Measurements from ENCODE around the gene THBS2. TPM values are rescaled to one million over a fixed set of nuclear protein-coding genes. Genes with fewer than 3 reads are reported as not detected.
"Not testable (repeated sequence)": the region's sequence is repeated elsewhere in the genome, so short reads cannot be mapped to it uniquely, and the experiment has no call there.

The THBS2 gene
- total RNA-seq, 1 experiment from 2014 or later = 93.5 TPM

- no peak for DNase-seq (ENCODE audit: low read depth)
Observed at GRCh38 chr6:169271877-169272216, 18.2 kb upstream of the THBS2 start.

DNA sequence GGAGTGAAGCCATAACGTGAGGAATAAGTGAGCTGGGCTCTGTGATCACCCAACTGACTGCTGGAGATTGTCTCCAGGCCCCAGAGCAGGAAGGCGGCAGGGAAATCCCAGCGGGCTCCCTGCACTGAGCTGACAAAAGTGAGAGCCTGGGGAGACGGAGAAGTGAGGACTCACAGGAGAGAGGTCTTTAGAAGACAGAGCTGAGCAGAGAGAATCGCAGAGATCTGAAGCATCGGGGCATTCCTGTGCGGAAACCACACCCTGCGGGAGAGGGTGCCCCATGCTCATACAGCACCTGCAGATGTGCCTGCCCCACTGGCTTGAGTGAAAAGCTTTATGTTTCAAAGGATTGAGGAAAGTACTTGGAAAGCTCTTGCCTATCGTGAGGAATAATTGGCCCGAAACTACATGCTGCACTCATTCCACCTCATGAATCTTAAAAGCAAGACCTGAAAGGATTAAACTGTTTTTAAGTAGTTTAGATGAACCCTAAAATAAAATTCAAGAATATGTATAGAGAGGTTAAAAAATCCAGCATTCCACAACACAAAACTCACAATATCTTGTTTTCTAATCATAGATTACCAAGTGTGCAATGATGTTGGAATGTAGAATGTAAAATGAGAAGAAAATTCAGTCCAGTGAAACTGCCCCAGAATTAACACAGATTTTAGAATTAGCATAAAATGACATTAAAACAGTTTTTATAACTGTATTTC lies 17.7 kb upstream of the THBS2 start:
- no peak for DNase-seq (ENCODE audit: low read depth)

GRCh38 chr6:169270077-169270380 lies 16.4 kb upstream of the THBS2 start:
- DNase-seq (ENCODE audit: low read depth) = not testable (repeated sequence)

DNA sequence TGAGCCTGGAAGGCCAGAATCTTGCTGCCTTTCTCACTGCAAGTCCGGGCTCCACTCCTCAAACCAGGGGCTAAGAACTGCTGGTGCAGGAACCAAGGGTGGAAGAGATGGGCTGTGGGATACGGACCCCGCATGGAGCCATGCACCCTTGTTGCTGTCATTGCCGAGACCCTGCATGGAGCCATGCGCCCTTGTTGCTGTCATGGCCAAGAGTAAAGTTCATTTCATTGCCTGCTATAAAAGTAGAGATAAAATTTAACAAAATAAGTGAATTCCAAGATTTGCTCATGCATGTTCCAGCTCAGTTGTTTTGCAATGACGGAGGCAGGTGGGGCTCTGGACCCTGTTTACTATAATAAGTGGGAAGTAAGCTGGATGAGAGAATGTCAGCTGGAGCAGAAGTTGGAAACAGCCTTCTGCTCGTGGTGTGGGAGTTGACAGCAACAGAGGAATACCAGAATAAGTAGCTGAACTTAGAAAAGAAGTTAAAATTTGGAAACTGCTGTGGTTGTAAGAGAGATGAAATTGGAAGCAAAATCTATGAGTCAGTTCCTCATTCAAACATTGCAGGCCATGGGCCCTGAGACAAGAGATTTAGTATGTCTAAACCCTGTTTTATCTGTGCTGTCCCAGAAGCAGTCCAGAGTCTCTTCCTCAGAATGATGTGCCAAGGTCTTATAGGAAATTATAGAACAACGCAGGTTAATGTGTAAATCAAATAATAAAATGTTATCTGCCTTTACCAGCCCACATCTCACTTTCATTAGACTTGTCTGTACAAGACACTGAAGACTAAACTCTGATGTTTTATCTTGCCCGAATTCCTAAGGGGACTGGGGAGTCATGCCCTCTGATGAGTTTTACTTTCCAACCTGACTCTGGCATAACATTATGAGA lies 15.8 kb upstream of the THBS2 start:
- no peak for DNase-seq (ENCODE audit: low read depth)

- DNase-seq (ENCODE audit: low read depth) = no peak
Observed at GRCh38 chr6:169268276-169268675, 14.6 kb upstream of the THBS2 start.

GRCh38 chr6:169266746-169267591 lies 13.3 kb upstream of the THBS2 start:
- peak; percentile 52 for DNase-seq (ENCODE audit: low read depth)

DNA sequence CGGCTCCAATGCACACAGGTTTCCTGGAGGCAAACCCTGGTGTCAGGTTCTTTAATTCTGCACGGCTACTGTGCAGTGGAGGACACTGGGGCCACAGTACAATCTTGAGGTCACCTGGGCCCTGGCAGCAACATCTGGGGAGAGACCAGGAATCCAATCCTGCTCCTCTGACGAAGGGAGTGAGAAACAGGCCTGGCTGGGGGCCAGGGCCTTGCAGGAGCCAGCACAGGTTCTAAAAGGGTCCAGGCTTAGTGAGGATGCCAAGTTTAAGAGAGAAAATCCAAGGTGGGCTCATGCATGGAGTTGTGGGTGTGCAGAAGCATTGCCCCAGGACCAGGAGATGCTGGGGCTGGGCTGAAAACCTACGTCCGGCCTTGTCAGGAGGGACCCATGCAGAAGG lies 12.6 kb upstream of the THBS2 start:
- DNase-seq (ENCODE audit: low read depth) = no peak

- DNase-seq (ENCODE audit: low read depth) = no peak
Observed at GRCh38 chr6:169265486-169266131, 12.0 kb upstream of the THBS2 start.

DNA sequence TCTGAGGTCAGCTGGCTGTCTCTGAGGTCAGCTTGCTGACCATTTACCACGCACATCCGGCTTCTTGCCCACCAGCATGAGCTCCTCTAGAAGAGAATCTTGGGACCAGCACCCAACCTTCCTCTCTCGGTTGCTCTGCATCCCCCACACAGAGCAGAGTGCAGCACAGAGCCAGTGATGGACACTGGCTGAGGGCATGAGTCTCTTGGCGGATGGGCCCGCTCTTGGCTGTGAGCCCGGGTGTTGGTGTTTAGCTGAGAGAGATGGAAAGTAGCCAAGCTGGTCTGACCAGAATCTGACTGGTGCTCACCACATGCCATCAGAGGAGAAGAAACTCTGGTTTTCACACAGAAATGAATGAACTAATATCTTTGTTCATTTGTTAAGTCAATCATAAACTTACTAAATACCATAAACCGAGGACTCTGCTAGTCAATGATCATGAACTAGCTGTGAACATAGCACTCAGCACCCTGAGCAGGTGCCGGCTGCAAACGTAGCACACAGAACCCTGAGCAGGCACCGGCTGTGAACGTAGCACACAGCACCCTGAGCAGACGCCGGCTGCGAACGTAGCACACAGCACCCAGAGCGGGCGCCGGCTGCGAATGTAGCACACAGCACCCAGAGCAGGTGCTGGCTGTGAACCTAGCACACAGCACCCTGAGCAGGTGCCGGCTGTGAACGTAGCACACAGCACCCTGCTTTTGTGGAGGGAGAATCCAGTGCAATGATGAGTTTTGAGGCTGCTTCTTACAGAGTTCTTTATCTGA lies 10.4 kb upstream of the THBS2 start:
- peak; percentile 95 for DNase-seq (ENCODE audit: low read depth)

DNA sequence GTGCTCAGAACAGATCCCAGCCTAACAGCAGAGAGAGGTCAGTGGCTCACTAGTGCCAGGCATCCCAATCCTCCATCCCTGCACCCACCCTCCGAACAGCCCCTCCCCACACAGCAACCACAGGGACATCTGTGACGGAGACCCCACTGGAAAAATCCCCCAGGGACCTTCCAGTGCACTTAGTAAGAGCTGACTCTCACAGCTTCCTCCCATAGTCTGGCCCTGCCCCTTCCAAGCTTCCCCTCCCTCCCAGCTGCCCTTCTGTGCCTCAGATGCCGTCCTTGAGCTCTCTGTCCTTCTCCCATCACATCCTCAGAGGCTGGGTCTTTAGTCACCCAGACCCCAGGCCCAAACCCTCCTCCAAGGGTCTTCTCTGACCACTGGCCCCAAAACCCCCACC lies 9.7 kb upstream of the THBS2 start:
- peak; percentile 65 for DNase-seq (ENCODE audit: low read depth)

DNA sequence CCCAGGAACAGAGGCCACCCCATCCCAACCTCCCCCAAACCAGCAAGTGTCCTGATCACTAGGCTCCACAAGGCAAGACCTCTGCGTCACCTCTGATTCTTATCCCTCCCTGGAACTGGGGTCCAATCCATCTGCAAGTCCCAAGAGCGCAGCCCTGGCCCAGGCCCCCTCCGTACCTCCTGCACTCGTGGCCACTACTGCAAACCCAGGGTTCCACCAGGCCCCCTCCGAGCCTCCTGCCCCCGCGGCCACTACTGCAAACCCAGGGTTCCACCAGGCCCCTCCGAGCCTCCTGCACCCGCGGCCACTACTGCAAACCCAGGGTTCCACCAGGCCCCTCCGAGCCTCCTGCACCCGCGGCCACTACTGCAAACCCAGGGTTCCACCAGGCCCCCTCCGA lies 9.0 kb upstream of the THBS2 start:
- DNase-seq (ENCODE audit: low read depth) = not testable (repeated sequence)

DNA sequence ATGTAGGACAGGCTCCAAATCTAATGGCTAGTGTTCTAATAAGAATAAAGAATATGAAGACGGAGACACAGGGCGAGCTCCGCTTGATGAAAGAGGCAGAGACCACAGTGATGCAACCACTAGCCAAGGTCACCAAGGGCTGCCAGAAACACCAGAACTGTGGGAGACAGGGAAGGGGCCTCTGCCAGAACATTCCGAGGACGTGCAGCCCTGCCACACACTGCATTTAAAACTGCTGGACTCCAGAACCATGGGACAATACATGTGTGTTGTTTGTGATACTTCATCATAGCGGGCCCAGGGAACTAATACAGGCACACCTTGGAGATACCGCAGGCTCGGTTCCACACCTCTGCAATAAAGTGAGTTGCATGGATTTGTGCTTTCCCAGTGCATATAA lies 2.9 kb upstream of the THBS2 start:
- DNase-seq (ENCODE audit: low read depth) = no peak

DNA sequence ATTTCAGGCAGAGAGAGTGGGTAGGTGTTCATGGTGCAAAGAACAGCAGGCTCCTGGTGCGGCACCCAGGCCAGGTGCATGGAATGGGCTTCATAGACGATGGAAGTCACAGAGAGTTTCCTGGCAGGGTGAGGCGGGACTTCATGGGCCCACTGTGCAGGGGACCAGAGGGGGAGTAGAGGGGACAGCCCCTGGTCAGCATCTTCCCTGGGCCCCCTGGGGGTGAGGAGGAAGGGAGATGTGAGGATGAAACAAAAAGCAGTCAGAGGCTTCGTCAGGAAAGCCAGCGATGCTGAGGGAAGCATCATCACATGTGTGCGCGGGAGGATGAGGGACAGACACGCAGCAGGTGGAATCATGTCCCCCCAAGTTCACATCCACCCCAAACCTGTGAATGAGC lies 2.4 kb upstream of the THBS2 start:
- DNase-seq (ENCODE audit: low read depth) = no peak

DNA sequence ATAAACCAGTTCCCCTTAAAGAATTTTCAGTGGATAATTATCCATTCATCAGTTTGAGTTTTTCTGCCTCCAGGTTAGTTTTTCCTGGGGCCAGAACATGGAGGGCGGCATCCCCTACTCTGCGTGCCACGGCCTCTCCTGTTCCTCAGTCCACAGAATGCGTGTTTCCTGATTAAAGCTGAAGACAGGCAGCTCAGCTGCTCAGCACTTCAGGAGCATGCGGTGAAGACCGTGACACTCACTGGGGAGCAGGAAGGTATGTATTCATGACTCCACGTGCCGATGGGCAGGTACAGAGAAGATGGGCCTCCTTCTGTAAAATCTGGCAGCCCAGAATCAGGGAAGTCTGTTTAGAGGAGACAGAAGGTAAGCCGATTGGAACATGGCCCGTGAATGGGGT lies 2.0 kb upstream of the THBS2 start:
- DNase-seq (ENCODE audit: low read depth) = no peak

DNA sequence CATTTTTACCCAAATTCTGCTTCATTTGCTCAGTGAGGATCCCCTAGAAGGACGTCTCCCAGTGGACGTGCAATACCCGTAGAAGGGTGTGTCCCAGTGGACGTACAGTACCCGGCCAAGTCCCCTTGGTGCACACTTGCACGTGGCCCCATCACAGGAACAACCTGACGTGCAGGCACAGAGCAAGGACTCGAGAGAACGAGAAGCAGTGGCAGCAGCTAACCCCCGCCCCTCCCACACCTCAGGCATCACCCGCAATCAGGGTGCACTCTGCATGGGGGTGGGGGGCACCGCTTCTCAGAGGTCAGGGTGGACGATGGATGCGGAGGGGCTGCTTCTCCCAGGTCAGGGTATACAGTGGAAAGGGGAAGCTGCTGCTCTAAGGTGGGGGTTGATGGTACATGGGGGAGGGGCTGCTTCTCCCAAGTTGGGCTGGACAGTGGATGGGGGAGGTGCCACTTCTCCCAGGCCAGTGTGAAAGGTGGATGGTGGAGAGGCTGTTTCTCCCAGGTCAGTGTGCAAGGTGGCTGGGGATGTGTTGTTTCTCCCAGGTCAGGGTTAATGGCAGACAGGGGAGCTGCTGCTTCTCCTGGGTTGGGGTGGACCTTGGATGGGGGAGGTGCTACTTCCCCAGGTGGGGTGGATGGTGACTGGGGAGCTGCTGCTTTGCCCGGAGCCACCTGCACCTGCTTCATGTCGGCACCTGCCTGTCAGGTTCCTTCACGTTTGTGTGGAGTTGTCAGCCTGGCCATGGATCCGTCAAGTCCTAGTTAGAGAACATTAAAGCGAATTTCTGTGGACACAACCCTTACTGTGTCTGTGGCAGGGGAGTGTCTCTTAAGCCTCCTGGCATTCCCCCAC lies 1.0 kb upstream of the THBS2 start:
- DNase-seq (ENCODE audit: low read depth) = no peak

GRCh38 chr6:169252505-169253189 lies 999 bp downstream of the THBS2 start:
- DNase-seq (ENCODE audit: low read depth) = peak; percentile 45

- no peak for DNase-seq (ENCODE audit: low read depth)
Observed at GRCh38 chr6:169251822-169252504, 1.7 kb downstream of the THBS2 start.

DNA sequence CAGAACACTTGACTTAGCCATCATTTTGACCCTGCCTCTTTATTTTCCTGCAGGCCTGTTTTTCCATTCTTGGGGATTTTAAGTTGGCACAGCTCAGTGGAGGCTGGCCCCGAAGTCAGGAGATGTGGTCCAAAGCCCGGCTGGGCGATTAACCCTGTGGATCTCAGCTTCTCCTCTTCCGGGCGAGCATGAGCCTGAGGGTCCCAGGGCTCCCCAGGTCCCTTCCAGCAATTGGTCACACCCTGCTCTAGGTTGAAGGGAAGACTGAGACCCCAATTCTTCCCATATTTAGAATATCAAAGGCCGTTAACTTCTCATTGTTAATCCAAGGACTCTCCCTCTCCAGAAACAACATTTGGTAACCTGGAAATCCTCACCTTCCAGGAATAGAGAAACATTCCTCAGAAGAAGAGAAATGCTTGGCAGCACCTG lies 2.3 kb downstream of the THBS2 start:
- DNase-seq (ENCODE audit: low read depth) = no peak

- DNase-seq (ENCODE audit: low read depth) = peak; percentile 88
Observed at GRCh38 chr6:169250660-169251059, 3.0 kb downstream of the THBS2 start.

Data from RPMI7951 (cell line).